GM19463 (cell line): ENCODE measurements around the gene PLPP6.
A peak's percentile ranks its signal among the peaks of the same experiment; 100 is the strongest.
"Not testable (repeated sequence)": the region's sequence is repeated elsewhere in the genome, so short reads cannot be mapped to it uniquely, and the experiment has no call there.

ENCODE experiments used
- ATAC-seq: cut with Tn5 transposase; IDR thresholded peaks from one replicate; pipeline ENCODE4 v1.9.1; 2021; ENCODE audit warnings: mild to moderate bottlenecking, moderate library complexity; ENCODE audit not compliant: unreplicated experiment

Gene PLPP6

DNA sequence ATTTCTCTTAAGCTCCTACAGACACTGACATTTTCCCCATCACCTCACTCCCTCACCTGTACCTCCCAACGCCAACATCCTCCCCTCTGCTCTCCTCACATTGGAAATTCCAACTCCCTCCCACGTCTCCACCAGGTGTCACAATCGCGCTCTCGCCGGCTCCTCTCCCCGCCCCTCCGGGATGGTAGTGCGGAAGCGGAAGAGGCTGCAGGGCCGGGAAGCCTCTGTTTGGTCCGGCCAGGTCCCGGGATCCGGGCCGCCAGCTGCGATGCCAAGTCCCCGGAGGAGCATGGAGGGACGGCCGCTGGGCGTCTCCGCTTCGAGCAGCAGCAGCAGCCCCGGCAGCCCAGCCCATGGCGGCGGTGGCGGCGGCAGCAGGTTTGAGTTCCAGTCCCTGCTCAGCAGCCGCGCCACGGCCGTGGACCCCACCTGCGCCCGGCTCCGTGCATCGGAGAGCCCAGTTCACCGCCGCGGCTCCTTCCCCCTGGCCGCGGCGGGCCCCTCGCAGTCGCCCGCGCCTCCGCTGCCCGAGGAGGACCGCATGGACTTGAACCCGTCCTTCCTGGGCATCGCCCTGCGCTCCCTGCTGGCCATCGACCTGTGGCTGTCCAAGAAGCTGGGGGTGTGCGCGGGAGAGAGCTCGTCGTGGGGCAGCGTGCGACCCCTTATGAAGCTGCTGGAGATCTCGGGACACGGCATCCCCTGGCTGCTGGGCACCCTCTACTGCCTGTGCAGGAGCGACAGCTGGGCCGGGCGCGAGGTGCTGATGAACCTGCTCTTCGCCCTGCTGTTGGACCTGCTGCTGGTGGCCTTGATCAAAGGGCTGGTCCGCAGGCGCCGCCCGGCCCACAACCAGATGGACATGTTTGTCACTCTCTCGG lies at the start of gene PLPP6:
PLPP6 (plus strand) TSS at position 187 of the 881 bp plus-strand sequence; CDS start at position 269, 82 bp downstream.
- peak; percentile 85 for ATAC-seq

DNA sequence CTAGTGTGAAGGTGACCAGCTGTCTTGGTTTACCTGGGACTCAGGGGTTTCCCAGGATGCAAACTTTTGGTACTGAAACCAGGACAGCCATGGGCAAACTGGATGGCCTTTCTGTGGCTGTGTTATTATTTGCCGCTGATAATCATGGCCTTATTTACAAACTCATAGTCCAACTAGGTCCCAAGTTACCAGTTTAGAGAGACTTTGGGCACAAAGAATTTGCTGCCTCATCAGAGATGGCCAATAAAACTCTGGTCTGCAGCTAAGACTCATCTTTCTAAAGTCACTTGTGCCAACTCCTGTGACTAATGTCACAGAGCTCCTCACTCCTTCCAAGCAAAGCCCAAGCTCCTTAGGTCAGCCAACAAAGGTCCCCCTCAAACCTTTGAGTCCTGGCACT lies 47.5 kb upstream of the PLPP6 start:
- no peak for ATAC-seq

DNA sequence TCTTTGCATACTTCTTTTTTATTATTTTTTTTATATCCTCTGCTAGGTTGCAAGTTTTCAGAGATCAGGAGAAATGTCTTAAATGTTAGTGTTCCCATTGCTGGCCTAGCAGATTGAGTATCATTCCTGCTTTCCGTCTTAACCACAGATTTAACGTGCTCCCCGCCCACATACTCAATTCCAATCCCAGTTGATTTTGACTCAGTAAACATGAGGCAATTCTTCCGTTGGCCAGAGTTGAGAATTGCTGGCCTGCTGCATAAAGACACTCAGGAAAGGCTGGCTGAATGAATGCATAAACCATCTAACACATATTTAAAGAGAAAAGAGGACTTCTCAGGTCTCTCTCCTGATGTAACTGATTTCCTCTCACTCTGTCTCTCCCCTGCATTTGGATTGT lies 46.8 kb upstream of the PLPP6 start:
- ATAC-seq, result no peak

DNA sequence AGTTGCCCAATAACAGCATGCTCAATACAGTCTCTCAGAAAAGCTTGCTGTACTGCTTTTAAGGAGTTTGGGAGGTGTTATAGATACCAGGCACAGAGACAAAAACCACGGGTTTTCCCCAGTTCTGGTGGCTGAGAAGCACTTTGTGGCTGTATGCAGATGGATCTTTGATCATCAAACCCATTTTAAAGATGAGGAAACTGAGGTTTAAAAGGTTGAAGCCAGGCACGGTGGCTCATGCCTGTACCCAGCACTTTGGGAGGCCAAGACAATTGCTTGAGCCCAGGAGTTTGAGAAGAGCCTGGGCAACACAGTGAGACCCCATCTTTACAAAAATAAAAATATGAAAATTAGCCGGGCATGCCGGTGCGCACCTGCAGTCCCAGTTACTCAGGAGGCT lies 46.3 kb upstream of the PLPP6 start:
- ATAC-seq, result no peak

DNA sequence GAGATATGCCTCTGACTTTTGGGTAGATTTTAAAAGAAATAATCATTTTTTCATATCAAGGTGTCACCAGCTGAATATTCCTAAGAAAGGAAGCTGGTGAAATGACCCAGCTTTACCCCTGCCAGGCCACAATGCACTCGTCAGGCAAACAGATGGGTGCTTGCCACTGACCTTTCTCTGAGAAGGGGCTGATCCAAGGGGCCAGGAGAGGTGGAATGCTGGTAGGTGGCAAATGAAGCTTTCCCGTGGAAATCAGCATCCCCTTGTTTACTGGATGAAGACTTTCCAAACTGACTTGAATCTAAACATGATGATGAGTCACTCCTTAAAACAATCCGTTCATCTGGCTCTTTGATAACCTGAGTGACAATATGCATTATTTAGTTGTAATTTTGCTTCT lies 44.3 kb upstream of the PLPP6 start:
- no peak for ATAC-seq

DNA sequence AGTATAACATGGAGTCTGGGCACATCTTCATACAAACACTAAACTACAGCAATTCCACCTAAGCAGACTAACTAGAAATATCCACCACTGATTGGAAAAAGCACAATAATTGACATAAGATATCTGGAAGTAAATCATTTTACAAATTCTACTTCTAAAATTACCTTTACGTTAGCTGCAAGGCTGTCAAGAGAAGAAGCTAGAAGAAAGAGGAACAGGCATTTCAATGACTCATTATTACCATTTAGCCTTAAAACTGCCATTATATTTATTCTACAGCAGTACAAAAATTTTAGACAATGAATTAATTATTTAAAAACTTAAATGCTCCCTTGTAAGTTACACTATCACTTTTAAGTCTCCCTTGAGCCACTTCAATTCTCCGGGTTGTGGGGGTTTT lies 43.4 kb upstream of the PLPP6 start:
- no peak for ATAC-seq

DNA sequence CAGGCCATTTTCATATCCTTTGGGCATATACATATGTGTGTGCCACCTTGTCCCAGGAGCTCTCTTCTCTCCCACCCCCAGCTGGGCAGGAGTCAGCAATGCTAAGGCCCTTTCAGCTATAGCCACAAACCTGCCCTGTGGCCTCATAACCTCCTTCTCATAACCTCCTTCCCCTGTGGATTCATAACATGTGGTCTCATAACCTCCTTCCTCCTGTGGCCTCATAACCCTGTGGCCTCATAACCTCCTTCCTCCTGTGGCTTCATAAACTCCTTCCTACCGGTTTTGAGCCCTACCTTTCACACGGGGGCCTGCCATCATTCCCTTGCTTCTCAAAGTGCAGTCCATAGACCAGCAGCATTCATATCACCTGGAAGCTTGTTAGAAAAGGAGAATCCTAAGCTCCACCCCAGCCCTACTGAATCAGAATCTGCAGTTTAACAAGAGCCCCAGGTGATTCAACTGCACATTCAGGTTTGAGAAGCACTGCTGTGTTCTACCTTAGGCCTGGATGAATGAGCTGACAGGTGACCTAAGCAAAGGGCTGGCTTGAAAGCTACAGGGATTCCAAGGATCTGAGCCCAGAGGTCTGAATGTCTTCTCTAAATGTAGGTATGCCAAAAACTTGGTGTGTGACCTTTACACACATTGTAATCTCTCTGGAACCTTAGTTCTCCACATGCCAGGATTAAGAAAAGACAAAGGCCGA lies 41.9 kb upstream of the PLPP6 start:
- ATAC-seq, result no peak

DNA sequence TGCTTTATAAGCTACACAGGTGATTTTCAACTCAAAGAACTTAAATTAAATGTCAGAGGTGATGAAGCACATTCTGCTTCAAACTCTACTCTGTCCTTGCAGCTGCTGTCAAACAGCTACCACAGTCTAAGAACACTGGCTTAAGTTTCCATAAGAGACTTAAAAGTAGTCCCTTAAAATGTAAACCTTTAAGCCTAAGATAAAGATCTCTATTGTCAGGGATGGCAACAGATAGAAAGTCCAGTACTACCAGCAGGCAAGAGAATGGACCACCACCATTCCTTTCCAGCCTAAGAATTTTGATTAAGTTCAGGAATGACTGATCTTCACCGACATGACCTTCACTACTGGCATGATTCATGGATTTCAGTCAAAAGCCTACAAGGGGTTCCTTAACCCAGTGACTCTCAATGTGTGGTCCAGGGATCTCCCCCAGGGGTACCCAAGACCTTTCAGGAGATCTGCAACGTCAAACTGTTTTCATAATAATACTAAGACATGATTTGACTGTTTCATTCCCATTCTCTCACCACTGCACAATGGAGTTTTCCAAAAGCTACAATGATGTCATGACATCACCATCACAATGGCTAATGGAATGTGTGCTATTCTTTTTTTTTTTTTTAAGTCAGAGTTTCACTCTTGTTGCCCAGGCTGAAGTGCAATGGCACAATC lies 41.1 kb upstream of the PLPP6 start:
- no peak for ATAC-seq

DNA sequence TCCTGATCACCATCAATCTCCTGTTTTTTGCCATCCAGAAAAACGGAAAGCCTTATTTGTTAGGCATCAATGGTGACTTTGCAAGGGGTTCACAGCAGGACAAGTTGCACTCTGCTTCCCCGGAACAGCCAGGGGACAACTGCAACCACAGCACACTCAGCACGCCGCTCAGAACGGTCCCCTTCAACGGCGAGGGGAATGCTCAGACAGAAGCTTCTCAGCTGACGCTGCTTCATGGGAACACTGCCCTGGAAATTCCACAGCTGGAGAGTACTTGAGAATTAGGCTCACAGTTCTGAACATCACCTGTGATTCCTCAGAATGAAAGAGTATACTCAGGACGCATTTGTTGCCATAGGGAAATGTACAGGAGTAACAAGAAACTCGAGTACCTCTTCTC lies 40.1 kb upstream of the PLPP6 start:
- ATAC-seq, result no peak

DNA sequence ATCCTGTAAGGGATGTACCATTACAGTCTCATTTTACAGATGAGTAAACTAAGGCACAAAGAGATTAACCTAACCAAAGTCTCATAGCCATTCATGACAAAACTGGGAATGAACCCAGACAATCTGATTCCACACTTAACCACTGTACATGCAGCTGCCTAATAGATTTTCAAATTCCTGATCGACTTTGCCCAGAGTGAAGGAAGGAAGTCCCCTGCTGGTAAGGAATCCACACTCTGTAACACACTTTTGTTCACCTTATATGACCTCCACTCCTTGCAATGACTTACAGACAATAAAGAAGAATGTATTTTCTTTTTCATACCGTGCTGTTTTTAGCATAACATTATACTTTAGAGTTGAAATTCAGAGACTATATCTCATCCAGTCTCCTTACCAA lies 31.3 kb upstream of the PLPP6 start:
- no peak for ATAC-seq

DNA sequence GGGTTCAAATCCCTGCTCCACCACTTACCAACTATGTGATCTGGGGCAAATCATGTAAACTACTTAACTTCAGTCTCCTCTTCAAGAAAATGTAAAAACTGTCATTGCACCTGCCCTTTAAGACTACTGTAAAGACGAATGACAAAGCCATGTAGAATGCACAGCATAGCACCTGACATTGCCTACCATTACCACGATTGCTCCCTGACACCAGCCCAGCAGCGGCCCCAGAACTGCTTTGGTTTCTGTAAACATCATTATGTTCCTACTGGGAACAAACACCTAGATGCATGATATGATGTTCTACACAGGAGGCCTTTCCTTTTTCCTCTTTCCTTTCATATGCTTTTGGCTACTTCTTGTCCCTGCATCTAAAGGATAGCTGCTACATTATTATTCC lies 23.1 kb upstream of the PLPP6 start:
- no peak for ATAC-seq

DNA sequence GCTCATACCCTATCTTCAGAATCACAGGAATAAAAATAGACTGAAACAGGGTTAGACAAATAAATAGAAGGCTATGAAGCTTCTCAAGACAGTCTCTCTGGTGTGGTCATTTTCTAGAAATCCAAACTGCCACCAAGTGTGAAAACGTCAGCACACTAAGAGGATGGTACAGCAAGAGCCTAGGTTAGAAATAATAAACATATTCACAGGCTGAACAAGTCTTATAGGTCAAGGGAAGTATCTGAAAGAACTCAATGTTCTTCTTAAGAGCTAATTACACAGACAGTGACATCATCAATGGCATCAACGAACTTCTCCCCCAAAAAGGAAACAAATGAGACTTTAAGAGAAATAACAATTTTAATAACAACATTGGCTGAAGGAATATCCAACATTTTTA lies 22.7 kb upstream of the PLPP6 start:
- ATAC-seq, result no peak

DNA sequence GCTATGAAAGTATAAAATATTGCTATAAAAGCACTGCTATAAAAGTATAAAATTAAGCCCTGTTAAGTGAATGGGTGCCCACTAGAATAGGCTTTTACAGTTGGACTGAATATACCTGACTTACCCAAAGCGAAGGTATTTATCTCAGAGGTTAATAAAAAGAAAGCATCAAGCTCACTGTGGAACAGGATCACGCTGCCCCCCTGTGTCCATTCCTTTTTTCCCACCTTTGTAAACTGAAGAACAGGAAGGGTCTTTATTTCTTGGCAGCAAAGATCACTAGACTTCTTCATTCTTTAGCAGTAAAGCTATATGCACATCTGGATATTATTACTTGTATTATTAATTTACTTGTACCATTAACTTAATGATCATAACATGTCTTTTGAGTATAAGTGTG lies 22.1 kb upstream of the PLPP6 start:
- no peak for ATAC-seq

DNA sequence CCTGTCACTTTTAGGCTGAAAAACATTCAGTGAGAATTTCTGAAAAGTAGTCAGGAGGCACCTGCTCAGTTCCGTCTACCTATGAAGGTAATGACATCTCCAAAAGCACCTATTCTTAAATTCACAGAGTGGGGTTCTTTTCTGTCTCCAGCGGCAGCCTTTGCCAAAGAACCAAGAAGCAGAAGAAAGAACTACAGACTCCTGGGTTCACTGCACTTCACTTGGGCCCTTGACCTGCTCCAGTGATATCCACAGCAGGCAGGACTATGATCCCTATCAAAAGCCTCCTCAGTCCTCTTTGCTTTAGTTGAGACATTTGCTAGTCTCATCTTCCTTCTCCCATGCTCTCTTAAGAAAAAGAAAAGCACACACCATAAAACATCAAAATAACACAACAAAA lies 19.7 kb upstream of the PLPP6 start:
- ATAC-seq, result no peak

DNA sequence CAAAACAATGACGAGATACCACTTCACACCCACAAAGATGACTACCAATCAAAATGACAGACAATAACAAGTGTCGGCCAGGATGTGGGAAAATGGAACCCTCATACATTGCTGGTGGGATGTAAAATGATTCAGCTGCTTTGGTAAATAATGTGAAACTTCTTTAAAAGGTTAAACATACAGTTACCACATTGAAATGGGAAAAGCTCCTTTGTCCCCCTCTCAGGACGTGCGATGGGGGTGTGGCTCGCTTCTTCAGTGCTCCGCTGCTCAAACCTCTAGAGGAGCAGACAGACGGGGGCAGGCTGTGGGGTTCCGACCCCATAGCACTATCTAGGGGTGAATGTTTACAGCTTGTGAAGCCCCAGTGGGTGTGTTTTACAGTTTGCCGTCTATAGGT lies 8.0 kb upstream of the PLPP6 start:
- ATAC-seq, result no peak

DNA sequence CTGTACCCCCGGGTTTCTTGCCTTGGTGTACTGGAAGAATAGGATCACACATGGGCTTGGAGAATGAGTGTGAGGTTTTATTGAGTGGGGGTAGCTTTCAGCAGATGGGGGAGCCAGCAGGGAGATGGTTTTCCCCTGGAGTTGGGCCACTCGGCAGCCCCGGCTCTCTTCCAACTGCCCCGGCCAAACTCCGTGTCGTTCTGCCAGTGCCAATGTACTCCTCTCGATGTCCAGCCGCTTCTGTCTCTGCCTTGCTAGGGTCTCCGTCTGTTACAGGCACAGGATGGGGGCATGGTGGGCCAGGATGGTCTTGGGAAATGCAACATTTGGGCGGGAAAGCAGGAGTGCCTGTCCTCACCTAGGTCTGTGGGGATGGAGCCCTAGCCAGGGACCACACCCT lies 7.6 kb upstream of the PLPP6 start:
- ATAC-seq, result no peak

DNA sequence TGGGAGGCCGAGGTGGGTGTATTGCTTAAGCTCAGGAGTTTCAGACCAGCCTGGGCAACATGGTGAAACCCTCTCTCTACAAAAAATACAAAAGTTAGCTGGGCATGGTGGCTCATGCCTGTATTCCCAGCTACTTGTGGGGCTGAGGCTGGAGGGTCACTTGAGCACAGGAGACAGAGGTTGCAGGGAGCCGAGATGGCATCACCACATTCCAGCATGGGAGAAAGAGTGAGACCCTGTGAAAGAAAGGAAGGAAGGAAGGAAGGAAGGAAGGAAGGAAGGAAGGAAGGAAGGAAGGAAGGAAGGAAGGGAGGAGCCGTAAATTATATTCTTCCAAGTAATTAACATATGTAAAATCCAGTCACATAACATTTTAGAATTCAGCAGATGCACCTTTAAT lies 5.9 kb upstream of the PLPP6 start:
- not testable (repeated sequence) for ATAC-seq

DNA sequence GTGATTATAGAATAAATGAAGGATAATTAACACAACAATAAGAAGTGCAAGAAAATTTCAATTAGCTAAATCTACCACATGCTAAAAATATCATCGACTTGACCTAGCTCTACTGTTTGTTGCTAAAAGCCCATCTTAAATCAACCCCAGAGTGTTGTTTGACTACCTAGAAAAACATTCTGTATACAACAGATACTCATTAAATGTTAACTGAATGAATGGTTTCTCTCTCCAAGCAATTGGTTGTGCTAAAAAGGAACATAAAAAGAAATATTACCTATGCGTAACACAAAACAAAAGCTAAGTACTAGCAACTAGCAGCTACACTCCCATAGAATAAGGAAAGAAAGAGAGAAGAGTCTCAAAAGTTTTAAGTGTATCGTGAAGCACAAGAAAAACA lies 5.5 kb upstream of the PLPP6 start:
- no peak for ATAC-seq

DNA sequence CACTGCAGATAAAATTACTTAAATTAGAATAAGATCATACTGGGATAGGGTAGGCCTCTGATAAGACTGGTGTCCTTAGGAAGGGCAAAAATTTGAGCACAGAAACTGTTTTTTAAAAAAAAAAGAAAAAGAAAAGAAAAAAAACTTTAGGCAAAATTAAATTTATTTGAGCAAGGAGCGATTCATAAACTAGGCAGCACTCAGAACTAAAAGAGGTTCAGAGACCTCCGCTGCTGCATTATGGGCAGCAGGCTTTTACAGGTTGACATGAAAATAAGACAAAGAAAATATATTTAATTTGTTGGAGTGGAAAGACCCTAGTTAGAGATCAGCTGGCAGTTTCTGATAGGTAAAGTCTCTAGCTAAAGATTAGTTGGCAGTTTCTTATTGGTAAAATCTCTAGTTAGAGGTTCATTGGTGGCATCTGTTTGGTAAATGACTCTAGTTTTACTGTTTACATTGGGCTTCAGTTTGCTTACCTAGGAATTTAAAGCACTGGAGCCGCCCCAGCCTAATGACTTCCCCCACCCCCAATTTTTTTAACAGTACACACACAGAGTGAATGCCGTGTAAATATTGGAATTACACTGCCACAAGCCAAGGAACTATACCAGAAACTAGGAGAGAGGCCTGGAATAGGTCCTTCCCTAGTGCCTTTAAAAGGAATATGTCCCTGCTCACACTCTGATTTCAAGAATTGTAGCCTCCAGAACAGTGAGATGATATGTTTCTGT lies 4.5 kb upstream of the PLPP6 start:
- no peak for ATAC-seq

DNA sequence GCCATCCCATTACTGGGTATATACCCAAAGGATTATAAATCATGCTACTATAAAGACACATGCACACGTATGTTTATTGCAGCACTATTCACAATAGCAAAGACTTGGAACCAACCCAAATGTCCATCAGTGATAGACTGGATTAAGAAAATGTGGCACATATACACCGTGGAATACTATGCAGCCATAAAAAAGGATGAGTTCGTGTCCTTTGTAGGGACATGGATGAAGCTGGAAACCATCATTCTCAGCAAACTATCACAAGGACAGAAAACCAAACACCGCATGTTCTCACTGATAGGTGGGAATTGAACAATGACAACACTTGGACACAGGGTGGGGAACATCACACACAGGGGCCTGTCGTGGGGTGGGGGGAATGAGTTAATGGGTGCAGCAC lies 1.4 kb upstream of the PLPP6 start:
- ATAC-seq, result not testable (repeated sequence)

DNA sequence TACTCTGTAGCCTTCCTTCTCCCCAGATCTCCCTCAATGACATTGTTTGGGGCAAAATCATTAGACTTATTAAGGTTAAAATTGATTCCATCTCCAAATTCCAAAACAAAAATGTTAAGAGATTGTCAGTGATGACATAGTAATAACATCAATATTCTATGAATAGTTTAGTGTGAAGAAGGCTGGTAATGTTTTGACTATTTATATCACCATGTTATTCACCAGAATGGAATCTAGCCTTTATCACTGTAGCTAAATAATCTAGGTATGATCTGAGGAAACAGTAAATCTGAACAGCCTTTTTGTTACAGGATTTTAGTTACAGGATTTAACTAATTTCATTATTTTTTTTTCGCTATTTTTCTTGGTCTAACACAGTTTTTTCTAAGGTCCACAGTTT lies 929 bp upstream of the PLPP6 start:
- ATAC-seq, result no peak
